ENCODE measurements around the gene ANKRD24. TPM values are rescaled to one million over a fixed set of nuclear protein-coding genes. Genes with fewer than 3 reads are reported as not detected.

Gene ANKRD24
- total and polyA plus RNA-seq, 4 donors = 0.28 to 2.5 (median 1.4) TPM

DNA sequence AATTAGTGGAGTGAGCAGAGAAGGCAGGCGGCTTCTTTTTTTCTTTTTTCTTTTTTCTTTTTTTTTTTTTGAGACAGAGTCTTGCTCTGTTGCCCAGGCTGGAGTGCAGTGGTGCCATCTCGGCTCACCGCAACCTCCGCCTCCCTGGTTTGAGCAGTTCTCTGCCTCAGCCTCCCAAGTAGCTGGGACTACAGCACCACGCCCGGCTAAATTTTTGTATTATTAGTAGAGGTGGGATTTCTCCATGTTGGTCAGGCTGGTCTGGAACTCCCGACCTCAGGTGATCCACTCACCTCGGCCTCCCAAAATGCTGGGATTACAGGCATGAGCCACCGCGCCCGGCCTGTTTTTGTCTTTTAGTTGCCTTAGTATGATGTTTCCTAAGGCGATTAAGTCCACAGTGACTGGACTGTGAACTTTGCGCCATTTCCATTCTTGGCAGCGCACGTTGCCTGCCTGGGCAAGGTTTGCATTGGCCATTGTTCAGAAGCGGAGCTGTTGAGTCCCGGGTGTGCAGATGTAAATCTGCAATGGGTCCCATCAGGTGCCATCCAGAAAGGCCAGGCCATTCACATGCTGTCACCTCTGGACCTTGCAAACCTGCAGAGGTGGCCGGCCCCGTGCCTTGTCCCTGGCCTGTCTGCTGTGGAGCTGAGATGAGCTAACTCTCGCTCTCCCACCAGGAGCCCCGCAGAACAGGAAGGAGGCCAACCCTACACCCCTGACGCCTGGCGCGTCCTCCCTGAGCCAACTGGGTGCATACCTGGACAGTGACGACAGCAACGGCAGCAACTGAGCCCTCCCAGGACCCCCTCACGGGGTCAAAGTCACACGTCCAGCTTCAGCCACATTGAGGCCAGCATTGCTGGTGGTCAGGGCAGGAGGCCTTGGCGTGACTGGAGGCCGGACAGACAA, 85.7 kb downstream of the ANKRD24 start (continued):
- TF ChIP-seq HNF4A (conservative IDR thresholded peaks at IDR 0.05) = peak; percentile 95
- TF ChIP-seq, protein P1, sequence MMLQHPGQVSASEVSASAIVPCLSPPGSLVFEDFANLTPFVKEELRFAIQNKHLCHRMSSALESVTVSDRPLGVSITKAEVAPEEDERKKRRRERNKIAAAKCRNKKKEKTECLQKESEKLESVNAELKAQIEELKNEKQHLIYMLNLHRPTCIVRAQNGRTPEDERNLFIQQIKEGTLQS (IDR thresholded peaks at IDR 0.05) = peak; percentile 82
- peak; percentile 93 for TF ChIP-seq YY1 (IDR thresholded peaks at IDR 0.05)
- TF ChIP-seq, protein P2, sequence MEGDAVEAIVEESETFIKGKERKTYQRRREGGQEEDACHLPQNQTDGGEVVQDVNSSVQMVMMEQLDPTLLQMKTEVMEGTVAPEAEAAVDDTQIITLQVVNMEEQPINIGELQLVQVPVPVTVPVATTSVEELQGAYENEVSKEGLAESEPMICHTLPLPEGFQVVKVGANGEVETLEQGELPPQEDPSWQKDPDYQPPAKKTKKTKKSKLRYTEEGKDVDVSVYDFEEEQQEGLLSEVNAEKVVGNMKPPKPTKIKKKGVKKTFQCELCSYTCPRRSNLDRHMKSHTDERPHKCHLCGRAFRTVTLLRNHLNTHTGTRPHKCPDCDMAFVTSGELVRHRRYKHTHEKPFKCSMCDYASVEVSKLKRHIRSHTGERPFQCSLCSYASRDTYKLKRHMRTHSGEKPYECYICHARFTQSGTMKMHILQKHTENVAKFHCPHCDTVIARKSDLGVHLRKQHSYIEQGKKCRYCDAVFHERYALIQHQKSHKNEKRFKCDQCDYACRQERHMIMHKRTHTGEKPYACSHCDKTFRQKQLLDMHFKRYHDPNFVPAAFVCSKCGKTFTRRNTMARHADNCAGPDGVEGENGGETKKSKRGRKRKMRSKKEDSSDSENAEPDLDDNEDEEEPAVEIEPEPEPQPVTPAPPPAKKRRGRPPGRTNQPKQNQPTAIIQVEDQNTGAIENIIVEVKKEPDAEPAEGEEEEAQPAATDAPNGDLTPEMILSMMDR (IDR thresholded peaks at IDR 0.05; ENCODE audit: low read depth, low read length, missing input control) = no peak

DNA sequence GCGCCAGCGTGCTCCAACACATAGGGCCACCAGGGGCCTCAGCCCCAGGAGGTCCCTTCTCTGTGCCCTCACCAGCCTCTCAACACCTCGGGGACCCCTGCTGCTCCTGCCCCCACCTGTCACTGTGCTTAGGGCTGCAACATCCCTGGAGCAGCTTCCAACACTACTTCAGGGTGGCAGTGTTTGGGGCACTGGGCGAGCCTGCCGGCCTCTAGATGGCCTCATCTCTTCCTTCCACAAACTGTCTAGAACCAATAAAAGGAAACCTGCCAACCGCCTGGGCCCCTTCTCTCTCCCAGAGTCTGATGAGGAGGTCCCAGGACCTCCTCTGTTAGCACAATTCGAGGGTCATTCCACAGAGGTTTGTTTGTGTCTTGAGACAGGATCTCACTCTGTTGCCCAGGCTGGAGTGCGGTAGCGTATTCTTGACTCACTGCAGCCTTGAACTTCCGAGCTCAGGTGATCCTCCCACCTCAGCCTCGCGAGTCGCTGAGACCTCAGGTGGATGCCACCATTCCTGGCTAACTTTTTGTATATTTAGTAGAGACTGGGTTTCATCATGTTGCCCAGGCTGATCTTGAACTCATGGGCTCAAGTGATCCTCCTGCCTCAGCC, 86.4 kb downstream of the ANKRD24 start:
- Histone ChIP-seq H3K9me3 (ENCODE audit: control insufficient read depth in 4 of 4, low read length in 3 of 4) (no peaks in the 10 kb centered on the region), H3K4me3 (ENCODE audit: low read depth in 1 of 3, low read length in 3 of 3) (no peak overlapping the region), H3K27me3 (ENCODE audit: control insufficient read depth in 4 of 4, insufficient read depth in 4 of 4, low read length in 3 of 4) (no peaks in the 10 kb centered on the region), H3K36me3 (ENCODE audit: control insufficient read depth in 4 of 4, insufficient read depth in 3 of 4, low read depth in 1 of 4, low read length in 3 of 4) (peaks cover 0 to 12% (median 5%) of the 10 kb centered on the region in 4 donors), H3K9ac (ENCODE audit: low read depth in 1 of 2, low read length in 2 of 2) (peak overlapping the region; percentile 1 to 74), H3K27ac (ENCODE audit: low read depth in 1 of 2, low read length in 2 of 2) (peak overlapping the region; percentile 88 to 95), H3K4me1 (ENCODE audit: control insufficient read depth in 4 of 4, insufficient read depth in 4 of 4, low read length in 3 of 4) (peaks cover 4 to 24% (median 15%) of the 10 kb centered on the region in 4 donors)
- 55% methylated on average over 13 of the region's 13 CpGs for WGBS
- no peak for DNase-seq (ENCODE audit: low spot score)
- no peak for TF ChIP-seq FOXA1 (IDR thresholded peaks at IDR 0.05)
- TF ChIP-seq RAD21 (IDR thresholded peaks at IDR 0.05) = peak in 1 of 2 donors; percentile 14

DNA sequence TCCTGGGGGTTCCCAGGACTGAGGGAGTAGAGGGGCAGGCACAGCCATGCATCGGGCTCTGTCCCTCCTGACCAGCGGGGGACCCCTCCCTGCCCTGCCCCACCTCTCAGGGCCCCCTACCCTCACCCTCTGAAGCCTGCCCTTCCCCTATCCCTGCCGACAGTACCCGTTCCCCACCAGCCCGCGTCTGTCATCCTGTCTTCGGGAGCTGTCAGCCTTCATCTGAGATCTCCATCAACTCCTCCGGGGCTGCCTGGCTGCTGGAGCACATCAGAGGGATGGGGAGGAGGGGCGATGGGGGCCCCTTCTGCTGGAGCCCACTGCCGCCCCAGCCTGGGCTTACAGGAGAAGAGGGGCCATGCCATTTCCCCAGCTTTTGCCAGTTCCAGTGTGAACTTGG, 90.4 kb downstream of the ANKRD24 start:
- peaks cover 3 to 15% (median 12%) of the 10 kb centered on the region in 4 donors for H3K4me1 ChIP-seq (ENCODE audit: control insufficient read depth in 4 of 4, insufficient read depth in 4 of 4, low read length in 3 of 4)
- DNase-seq (ENCODE audit: low spot score) = no peak
- peaks cover 0 to 4% (median under 1%) of the 10 kb centered on the region in 4 donors for H3K36me3 ChIP-seq (ENCODE audit: control insufficient read depth in 4 of 4, insufficient read depth in 3 of 4, low read depth in 1 of 4, low read length in 3 of 4)
- H3K27ac ChIP-seq (ENCODE audit: low read depth in 1 of 2, low read length in 2 of 2) = no peak overlapping the region
- 85% methylated on average over 10 of the region's 10 CpGs for WGBS
- H3K9me3 ChIP-seq (ENCODE audit: control insufficient read depth in 4 of 4, low read length in 3 of 4) = no peaks in the 10 kb centered on the region
- no peak overlapping the region for H3K9ac ChIP-seq (ENCODE audit: low read depth in 1 of 2, low read length in 2 of 2)
- no peaks in the 10 kb centered on the region for H3K27me3 ChIP-seq (ENCODE audit: control insufficient read depth in 4 of 4, insufficient read depth in 4 of 4, low read length in 3 of 4)
- TF ChIP-seq RXRA (IDR thresholded peaks at IDR 0.05) = no peak
- TF ChIP-seq, protein P3, sequence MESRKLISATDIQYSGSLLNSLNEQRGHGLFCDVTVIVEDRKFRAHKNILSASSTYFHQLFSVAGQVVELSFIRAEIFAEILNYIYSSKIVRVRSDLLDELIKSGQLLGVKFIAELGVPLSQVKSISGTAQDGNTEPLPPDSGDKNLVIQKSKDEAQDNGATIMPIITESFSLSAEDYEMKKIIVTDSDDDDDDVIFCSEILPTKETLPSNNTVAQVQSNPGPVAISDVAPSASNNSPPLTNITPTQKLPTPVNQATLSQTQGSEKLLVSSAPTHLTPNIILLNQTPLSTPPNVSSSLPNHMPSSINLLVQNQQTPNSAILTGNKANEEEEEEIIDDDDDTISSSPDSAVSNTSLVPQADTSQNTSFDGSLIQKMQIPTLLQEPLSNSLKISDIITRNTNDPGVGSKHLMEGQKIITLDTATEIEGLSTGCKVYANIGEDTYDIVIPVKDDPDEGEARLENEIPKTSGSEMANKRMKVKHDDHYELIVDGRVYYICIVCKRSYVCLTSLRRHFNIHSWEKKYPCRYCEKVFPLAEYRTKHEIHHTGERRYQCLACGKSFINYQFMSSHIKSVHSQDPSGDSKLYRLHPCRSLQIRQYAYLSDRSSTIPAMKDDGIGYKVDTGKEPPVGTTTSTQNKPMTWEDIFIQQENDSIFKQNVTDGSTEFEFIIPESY (IDR thresholded peaks at IDR 0.05) = no peak
- TF ChIP-seq, protein P2 (IDR thresholded peaks at IDR 0.05; ENCODE audit: low read depth, low read length, missing input control) = no peak
- TF ChIP-seq, protein P4, sequence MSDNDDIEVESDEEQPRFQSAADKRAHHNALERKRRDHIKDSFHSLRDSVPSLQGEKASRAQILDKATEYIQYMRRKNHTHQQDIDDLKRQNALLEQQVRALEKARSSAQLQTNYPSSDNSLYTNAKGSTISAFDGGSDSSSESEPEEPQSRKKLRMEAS (IDR thresholded peaks at IDR 0.05) = no peak
- TF ChIP-seq, protein P5, sequence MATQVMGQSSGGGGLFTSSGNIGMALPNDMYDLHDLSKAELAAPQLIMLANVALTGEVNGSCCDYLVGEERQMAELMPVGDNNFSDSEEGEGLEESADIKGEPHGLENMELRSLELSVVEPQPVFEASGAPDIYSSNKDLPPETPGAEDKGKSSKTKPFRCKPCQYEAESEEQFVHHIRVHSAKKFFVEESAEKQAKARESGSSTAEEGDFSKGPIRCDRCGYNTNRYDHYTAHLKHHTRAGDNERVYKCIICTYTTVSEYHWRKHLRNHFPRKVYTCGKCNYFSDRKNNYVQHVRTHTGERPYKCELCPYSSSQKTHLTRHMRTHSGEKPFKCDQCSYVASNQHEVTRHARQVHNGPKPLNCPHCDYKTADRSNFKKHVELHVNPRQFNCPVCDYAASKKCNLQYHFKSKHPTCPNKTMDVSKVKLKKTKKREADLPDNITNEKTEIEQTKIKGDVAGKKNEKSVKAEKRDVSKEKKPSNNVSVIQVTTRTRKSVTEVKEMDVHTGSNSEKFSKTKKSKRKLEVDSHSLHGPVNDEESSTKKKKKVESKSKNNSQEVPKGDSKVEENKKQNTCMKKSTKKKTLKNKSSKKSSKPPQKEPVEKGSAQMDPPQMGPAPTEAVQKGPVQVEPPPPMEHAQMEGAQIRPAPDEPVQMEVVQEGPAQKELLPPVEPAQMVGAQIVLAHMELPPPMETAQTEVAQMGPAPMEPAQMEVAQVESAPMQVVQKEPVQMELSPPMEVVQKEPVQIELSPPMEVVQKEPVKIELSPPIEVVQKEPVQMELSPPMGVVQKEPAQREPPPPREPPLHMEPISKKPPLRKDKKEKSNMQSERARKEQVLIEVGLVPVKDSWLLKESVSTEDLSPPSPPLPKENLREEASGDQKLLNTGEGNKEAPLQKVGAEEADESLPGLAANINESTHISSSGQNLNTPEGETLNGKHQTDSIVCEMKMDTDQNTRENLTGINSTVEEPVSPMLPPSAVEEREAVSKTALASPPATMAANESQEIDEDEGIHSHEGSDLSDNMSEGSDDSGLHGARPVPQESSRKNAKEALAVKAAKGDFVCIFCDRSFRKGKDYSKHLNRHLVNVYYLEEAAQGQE (IDR thresholded peaks at IDR 0.05) = no peak
- no peak for TF ChIP-seq FOXA1 (IDR thresholded peaks at IDR 0.05)
- no peak for TF ChIP-seq JUND (IDR thresholded peaks at IDR 0.05)
- no peak for TF ChIP-seq HNF4A (conservative IDR thresholded peaks at IDR 0.05)
- TF ChIP-seq YY1 (IDR thresholded peaks at IDR 0.05) = no peak
- no peak for TF ChIP-seq SP1 (IDR thresholded peaks at IDR 0.05)
- no peak for TF ChIP-seq HNF4G (IDR thresholded peaks at IDR 0.05)
- TF ChIP-seq TAF1 (conservative IDR thresholded peaks at IDR 0.05) = no peak
- TF ChIP-seq GABPA (IDR thresholded peaks at IDR 0.05 in 1 of 2, conservative IDR thresholded peaks at IDR 0.05 in 1 of 2) = no peak
- no peak for TF ChIP-seq NR2F2 (IDR thresholded peaks at IDR 0.05)
- no peak overlapping the region for H3K4me3 ChIP-seq (ENCODE audit: low read depth in 1 of 3, low read length in 3 of 3)

All from liver (tissue), 9 donors.